KBM-7 (cell line): ENCODE measurements around the gene WDR73.

Experiments
- DNase-seq: peaks from one replicate; pipeline ENCODE4 v3.0.0-alpha.2; 2015
- in situ Hi-C: fragments of 300-500 bp; cut with MboI; formaldehyde crosslinking; loops from 2 replicates; pipeline ENCODE4 v1.14.3; 2020; ENCODE audit warnings: low sequenced_read_pairs, low pct_unique_long_range_greater_than_20kb, mixed read lengths

WDR73 gene

GRCh38 chr15:84595660-84596059, 58.4 kb downstream of the WDR73 start:
- in situ Hi-C loops = no loop called here
- DNase-seq = peak; percentile 53

- in situ Hi-C loops = no loop called here
- peak; percentile 33 for DNase-seq
Observed at GRCh38 chr15:84594617-84595290, 59.3 kb downstream of the WDR73 start.

GRCh38 chr15:84591815-84592214, 62.3 kb downstream of the WDR73 start:
- DNase-seq = no peak
- in situ Hi-C loops = no loop called here

- in situ Hi-C loops = no loop called here
- DNase-seq = no peak
Observed at GRCh38 chr15:84590406-84590805, 63.7 kb downstream of the WDR73 start.
